Suprapubic skin (tissue), 4 donors: ENCODE results near the gene PTCH1.

Experiments
- CTCF ChIP-seq, 2 donors: fragments of 200-600 bp in 1 of 2; fragments of 450-650 bp in 1 of 2; sonication (generic) in 1 of 2; IDR thresholded peaks; one replicate each; pipeline ENCODE4 v1.5.1; 2016 to 2019; ENCODE audit warnings: antibody characterized with exemption in 2 of 2, mild to moderate bottlenecking in 1 of 2, moderate library complexity in 1 of 2
- EP300 ChIP-seq: sonication (generic); formaldehyde crosslinking; IDR thresholded peaks from one replicate; pipeline ENCODE4 v1.6.1; 2017; ENCODE audit warnings: antibody characterized with exemption
- POLR2AphosphoS5 ChIP-seq, 3 donors: sonication (generic); formaldehyde crosslinking; IDR thresholded peaks; one replicate each; pipeline ENCODE4 v1.6.1; 2017; ENCODE audit warnings: antibody characterized with exemption in 3 of 3

DNA sequence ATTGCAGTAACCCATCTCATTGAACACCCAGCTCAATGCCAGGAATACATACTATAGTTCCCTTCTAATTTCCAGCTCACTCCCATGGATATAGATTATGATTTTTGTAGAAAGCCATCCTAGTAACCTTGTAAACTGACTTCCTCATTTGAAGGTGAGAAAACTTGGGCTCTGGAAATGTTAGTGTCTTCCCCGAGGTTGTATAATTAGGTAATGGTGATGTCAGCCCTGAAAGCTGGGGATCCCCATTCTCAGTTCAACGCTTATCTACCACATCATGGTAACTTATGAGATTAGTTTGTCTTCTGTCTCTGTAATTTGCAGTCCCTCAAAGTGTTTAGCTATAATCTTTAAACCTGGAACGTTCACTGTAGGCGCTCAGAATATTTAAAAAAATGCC, 34.6 kb upstream of the PTCH1 start:
- no peak for TF ChIP-seq CTCF (IDR thresholded peaks at IDR 0.05)
- no peak for TF ChIP-seq EP300
- no peak for TF ChIP-seq POLR2AphosphoS5 (IDR thresholded peaks at IDR 0.05)
